HG03064 (cell line): Measurements from ENCODE around the gene C1QTNF8.

ENCODE experiments used
- ATAC-seq: cut with Tn5 transposase; IDR thresholded peaks from one replicate; pipeline ENCODE4 v1.9.1; 2021; ENCODE audit warnings: low read depth; ENCODE audit not compliant: unreplicated experiment

The C1QTNF8 gene

GRCh38 chr16:1080801-1081733, 15.0 kb downstream of the C1QTNF8 start:
- ATAC-seq = no peak

- ATAC-seq = no peak
Measured at GRCh38 chr16:1079786-1080525, 16.1 kb downstream of the C1QTNF8 start.

- ATAC-seq = no peak
Measured at GRCh38 chr16:1079341-1079740, 16.7 kb downstream of the C1QTNF8 start.

- no peak for ATAC-seq
Measured at GRCh38 chr16:1078579-1079021, 17.4 kb downstream of the C1QTNF8 start.

- ATAC-seq = no peak
Measured at GRCh38 chr16:1077877-1078578, 18.0 kb downstream of the C1QTNF8 start.

GRCh38 chr16:1076801-1077576, 19.1 kb downstream of the C1QTNF8 start:
- no peak for ATAC-seq

- ATAC-seq = no peak
Measured at GRCh38 chr16:1075546-1075945, 20.5 kb downstream of the C1QTNF8 start.

GRCh38 chr16:1074379-1074649, 21.7 kb downstream of the C1QTNF8 start:
- ATAC-seq = no peak

GRCh38 chr16:1073566-1074378, 22.3 kb downstream of the C1QTNF8 start:
- ATAC-seq = no peak

- no peak for ATAC-seq
Measured at GRCh38 chr16:1073262-1073558, 22.8 kb downstream of the C1QTNF8 start.

GRCh38 chr16:1072526-1073261, 23.4 kb downstream of the C1QTNF8 start, which contains the start of gene SSTR5:
SSTR5 (plus strand) TSS chr16:1072747; CDS start chr16:1078869, 6,122 bp downstream.
- no peak for ATAC-seq

GRCh38 chr16:1071561-1072225, 24.4 kb downstream of the C1QTNF8 start:
- ATAC-seq = no peak

- no peak for ATAC-seq
Measured at GRCh38 chr16:1070864-1071408, 25.1 kb downstream of the C1QTNF8 start.

- ATAC-seq = no peak
Measured at GRCh38 chr16:1070084-1070863, 25.8 kb downstream of the C1QTNF8 start.

GRCh38 chr16:1069154-1069553, 26.9 kb downstream of the C1QTNF8 start:
- ATAC-seq = no peak

GRCh38 chr16:1068451-1068850, 27.6 kb downstream of the C1QTNF8 start:
- no peak for ATAC-seq

- ATAC-seq = no peak
Measured at GRCh38 chr16:1067629-1068028, 28.4 kb downstream of the C1QTNF8 start.
